ENCODE measurements around the gene OVOL2. TPM values are rescaled to one million over a fixed set of nuclear protein-coding genes. Genes with fewer than 3 reads are reported as not detected.

Gene OVOL2
- total and polyA plus RNA-seq, 2 experiments from 2014 or later: not detected

GRCh38 chr20:18048176-18048575 lies 9.5 kb downstream of the OVOL2 start:
- 50 to 53% methylated on average over 5 of the region's 5 CpGs for WGBS, 2 experiments (ENCODE audit: low coverage in 1 of 2, low lambda C conversion rate in 2 of 2, missing lambda C conversion rate in 2 of 2)
- no peak for DNase-seq
- Histone ChIP-seq H3K9ac (no peak overlapping the region), H3K36me3 (ENCODE audit: low read depth) (no peaks in the 10 kb centered on the region), H3K4me3 (no peak overlapping the region), H3K4me2 (ENCODE audit: unreplicated experiment) (no peak overlapping the region), H3K4me1 (ENCODE audit: insufficient read depth) (no peaks in the 10 kb centered on the region), H3K27ac (no peak overlapping the region), H3K79me2 (ENCODE audit: insufficient read depth) (no peaks in the 10 kb centered on the region), H3F3A (ENCODE audit: insufficient read depth) (no peaks in the 10 kb centered on the region), H3K9me3 (ENCODE audit: low read depth) (no peaks in the 10 kb centered on the region), H4K20me1 (ENCODE audit: insufficient read depth) (no peaks in the 10 kb centered on the region), H3K9me2 (ENCODE audit: insufficient read depth) (no peaks in the 10 kb centered on the region), H3K27me3 (replicated peaks; ENCODE audit: insufficient read depth) (peaks cover 25% of the 10 kb centered on the region), H2AFZ (no peak overlapping the region)
- TF ChIP-seq EZH2phosphoT487 (IDR thresholded peaks at IDR 0.05; ENCODE audit: insufficient read depth, low read depth): no peak
- in situ Hi-C loops (cut with MboI): loop anchor here (25.0 kb wide), 1 partner anchor 214 kb away; no protein-coding TSS in a partner anchor

- TF ChIP-seq EZH2 (IDR thresholded peaks at IDR 0.05; ENCODE audit: insufficient read depth, poor library complexity, severe bottlenecking) (no peak), EZH2phosphoT487 (IDR thresholded peaks at IDR 0.05; ENCODE audit: insufficient read depth, low read depth) (no peak)
- Histone ChIP-seq H3F3A (ENCODE audit: insufficient read depth) (no peaks in the 10 kb centered on the region), H3K9ac (no peak overlapping the region), H2AFZ (no peak overlapping the region), H3K9me3 (ENCODE audit: low read depth) (no peaks in the 10 kb centered on the region), H3K36me3 (ENCODE audit: low read depth) (no peaks in the 10 kb centered on the region), H3K4me3 (no peak overlapping the region), H3K27me3 (replicated peaks; ENCODE audit: insufficient read depth) (peaks cover 23% of the 10 kb centered on the region), H3K27ac (no peak overlapping the region), H3K4me2 (ENCODE audit: unreplicated experiment) (no peak overlapping the region), H3K4me1 (ENCODE audit: insufficient read depth) (no peaks in the 10 kb centered on the region), H4K20me1 (ENCODE audit: insufficient read depth) (no peaks in the 10 kb centered on the region), H3K79me2 (ENCODE audit: insufficient read depth) (no peaks in the 10 kb centered on the region), H3K9me2 (ENCODE audit: insufficient read depth) (no peaks in the 10 kb centered on the region)
- in situ Hi-C loops (cut with MboI): loop anchor here (25.0 kb wide), 1 partner anchor 216 kb away; no protein-coding TSS in a partner anchor
- no peak for DNase-seq
- 33 to 43% methylated on average over 4 of the region's 4 CpGs for WGBS, 2 experiments (ENCODE audit: low coverage in 1 of 2, low lambda C conversion rate in 2 of 2, missing lambda C conversion rate in 2 of 2)
Observed at GRCh38 chr20:18046535-18046934, 11.2 kb downstream of the OVOL2 start.

- TF ChIP-seq EZH2 (IDR thresholded peaks at IDR 0.05; ENCODE audit: insufficient read depth, poor library complexity, severe bottlenecking) (no peak), EZH2phosphoT487 (IDR thresholded peaks at IDR 0.05; ENCODE audit: insufficient read depth, low read depth) (no peak)
- H3K4me3 ChIP-seq: no peak overlapping the region
- peaks cover 38% of the 10 kb centered on the region for H3K27me3 ChIP-seq (replicated peaks; ENCODE audit: insufficient read depth)
- H3F3A ChIP-seq (ENCODE audit: insufficient read depth): no peaks in the 10 kb centered on the region
- no peak overlapping the region for H3K9ac ChIP-seq
- H3K36me3 ChIP-seq (ENCODE audit: low read depth): no peaks in the 10 kb centered on the region
- no peaks in the 10 kb centered on the region for H3K79me2 ChIP-seq (ENCODE audit: insufficient read depth)
- no peaks in the 10 kb centered on the region for H3K9me3 ChIP-seq (ENCODE audit: low read depth)
- in situ Hi-C loops (cut with MboI): loop anchor here (25.0 kb wide), 1 partner anchor 220 kb away; no protein-coding TSS in a partner anchor
- no peaks in the 10 kb centered on the region for H3K9me2 ChIP-seq (ENCODE audit: insufficient read depth)
- no peaks in the 10 kb centered on the region for H3K4me1 ChIP-seq (ENCODE audit: insufficient read depth)
- H4K20me1 ChIP-seq (ENCODE audit: insufficient read depth): no peaks in the 10 kb centered on the region
- no peak overlapping the region for H3K4me2 ChIP-seq (ENCODE audit: unreplicated experiment)
- H2AFZ ChIP-seq: no peak overlapping the region
- no peak for DNase-seq
- 40% methylated on average over 9 of the region's 9 CpGs for WGBS, 2 experiments (ENCODE audit: low coverage in 1 of 2, low lambda C conversion rate in 2 of 2, missing lambda C conversion rate in 2 of 2)
- no peak overlapping the region for H3K27ac ChIP-seq
Observed at GRCh38 chr20:18042229-18042628, 15.5 kb downstream of the OVOL2 start.

- Histone ChIP-seq H3K9me3 (ENCODE audit: low read depth) (no peaks in the 10 kb centered on the region), H3K4me3 (no peak overlapping the region), H2AFZ (no peak overlapping the region), H3K9ac (no peak overlapping the region), H3K27me3 (replicated peaks; ENCODE audit: insufficient read depth) (peaks cover 39% of the 10 kb centered on the region), H3K36me3 (ENCODE audit: low read depth) (no peaks in the 10 kb centered on the region), H3K9me2 (ENCODE audit: insufficient read depth) (no peaks in the 10 kb centered on the region), H3K27ac (no peak overlapping the region), H3K79me2 (ENCODE audit: insufficient read depth) (no peaks in the 10 kb centered on the region), H4K20me1 (ENCODE audit: insufficient read depth) (no peaks in the 10 kb centered on the region), H3F3A (ENCODE audit: insufficient read depth) (no peaks in the 10 kb centered on the region), H3K4me2 (ENCODE audit: unreplicated experiment) (no peak overlapping the region), H3K4me1 (ENCODE audit: insufficient read depth) (no peaks in the 10 kb centered on the region)
- in situ Hi-C loops (cut with MboI): loop anchor here (25.0 kb wide), 1 partner anchor 221 kb away; no protein-coding TSS in a partner anchor
- no peak for TF ChIP-seq EZH2 (IDR thresholded peaks at IDR 0.05; ENCODE audit: insufficient read depth, poor library complexity, severe bottlenecking)
- TF ChIP-seq EZH2phosphoT487 (IDR thresholded peaks at IDR 0.05; ENCODE audit: insufficient read depth, low read depth): no peak
- WGBS, 2 experiments (ENCODE audit: low coverage in 1 of 2, low lambda C conversion rate in 2 of 2, missing lambda C conversion rate in 2 of 2): 58% methylated on average over 15 of the region's 15 CpGs
- DNase-seq: no peak
Observed at GRCh38 chr20:18041462-18041861, 16.3 kb downstream of the OVOL2 start.

GRCh38 chr20:18039063-18039462 lies 18.7 kb downstream of the OVOL2 start:
- no peak overlapping the region for H3K4me2 ChIP-seq (ENCODE audit: unreplicated experiment)
- TF ChIP-seq EZH2phosphoT487 (IDR thresholded peaks at IDR 0.05; ENCODE audit: insufficient read depth, low read depth) (no peak), EZH2 (IDR thresholded peaks at IDR 0.05; ENCODE audit: insufficient read depth, poor library complexity, severe bottlenecking) (no peak)

More at GRCh38 chr20:18039063-18039462, 18.7 kb downstream of the OVOL2 start:
- H3K4me1 ChIP-seq (ENCODE audit: insufficient read depth): no peaks in the 10 kb centered on the region
- no peak overlapping the region for H3K27ac ChIP-seq
- H3K27me3 ChIP-seq (replicated peaks; ENCODE audit: insufficient read depth): peaks cover 26% of the 10 kb centered on the region
- no peaks in the 10 kb centered on the region for H3K79me2 ChIP-seq (ENCODE audit: insufficient read depth)
- DNase-seq: no peak
- 27 to 35% methylated on average over 5 of the region's 5 CpGs for WGBS, 2 experiments (ENCODE audit: low coverage in 1 of 2, low lambda C conversion rate in 2 of 2, missing lambda C conversion rate in 2 of 2)
- no peaks in the 10 kb centered on the region for H4K20me1 ChIP-seq (ENCODE audit: insufficient read depth)
- no peaks in the 10 kb centered on the region for H3K36me3 ChIP-seq (ENCODE audit: low read depth)
- H3F3A ChIP-seq (ENCODE audit: insufficient read depth): no peaks in the 10 kb centered on the region
- no peak overlapping the region for H3K9ac ChIP-seq
- no peaks in the 10 kb centered on the region for H3K9me3 ChIP-seq (ENCODE audit: low read depth)
- no peaks in the 10 kb centered on the region for H3K9me2 ChIP-seq (ENCODE audit: insufficient read depth)
- no peak overlapping the region for H2AFZ ChIP-seq
- H3K4me3 ChIP-seq: no peak overlapping the region
- in situ Hi-C loops (cut with MboI): loop anchor here (25.0 kb wide), 1 partner anchor 223 kb away; no protein-coding TSS in a partner anchor

All from GM23248 (cell line).